Renal cortex interstitium (tissue), 11 donors: ENCODE data around the gene LRRC1. TPM values are rescaled to one million over a fixed set of nuclear protein-coding genes. Genes with fewer than 3 reads are reported as not detected.
"Not testable (repeated sequence)": the region's sequence is repeated elsewhere in the genome, so short reads cannot be mapped to it uniquely, and the experiment has no call there.

Experiments used
- DNase-seq, 11 donors: peaks; one replicate each; pipeline ENCODE4 v3.0.0-alpha.2; 2013; ENCODE audit warnings: low read depth in 9 of 11, low spot score in 4 of 11; ENCODE audit errors: extremely low read depth in 1 of 11
- polyA plus RNA-seq, 3 donors: library from polyadenylated mRNA; unstranded; fragments of 120-200 nt; gene quantifications; one replicate each; pipeline ENCODE4 v1.2.1, GENCODE V29; 2013; ENCODE audit not compliant: insufficient read length in 3 of 3

Gene LRRC1
- polyA plus RNA-seq, 3 donors = 25.0 to 33.3 (median 27.2) TPM

DNA sequence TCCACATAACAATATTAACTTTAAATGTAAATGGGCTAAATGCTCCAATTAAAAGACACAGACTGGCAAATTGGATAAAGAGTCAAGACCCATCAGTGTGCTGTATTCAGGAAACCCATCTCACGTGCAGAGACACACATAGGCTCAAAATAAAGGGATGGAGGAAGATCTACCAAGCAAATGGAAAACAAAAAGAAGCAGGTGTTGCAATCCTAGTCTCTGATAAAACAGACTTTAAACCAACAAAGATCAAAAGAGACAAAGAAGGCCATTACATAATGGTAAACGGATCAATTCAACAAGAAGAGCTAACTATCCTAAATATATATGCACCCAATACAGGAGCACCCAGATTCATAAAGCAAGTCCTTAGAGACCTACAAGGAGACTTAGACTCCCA, 18.7 kb upstream of the LRRC1 start:
- DNase-seq = not testable (repeated sequence)

- not testable (repeated sequence) for DNase-seq
These were observed 9.8 kb upstream of the LRRC1 start for GRCh38 chr6:53784991-53785390.

DNA sequence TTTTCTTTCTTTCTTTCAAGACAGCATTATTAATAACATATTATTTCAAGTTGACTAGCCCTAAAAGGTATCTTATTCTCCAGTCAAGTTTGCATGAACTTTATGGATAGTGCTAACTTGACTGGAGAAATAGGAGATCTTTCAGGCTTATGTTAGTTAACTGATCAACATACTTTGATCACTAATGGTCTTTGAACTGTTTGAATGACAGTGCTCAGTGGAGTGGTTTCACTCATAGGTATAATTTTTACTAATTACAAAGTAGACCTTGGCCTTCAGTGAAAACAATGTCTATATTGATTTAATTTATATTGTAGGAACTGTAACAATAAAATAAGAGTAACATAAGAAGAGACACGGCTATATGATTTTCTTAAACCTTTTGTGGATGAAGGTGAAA, 8.0 kb upstream of the LRRC1 start:
- no peak for DNase-seq

DNA sequence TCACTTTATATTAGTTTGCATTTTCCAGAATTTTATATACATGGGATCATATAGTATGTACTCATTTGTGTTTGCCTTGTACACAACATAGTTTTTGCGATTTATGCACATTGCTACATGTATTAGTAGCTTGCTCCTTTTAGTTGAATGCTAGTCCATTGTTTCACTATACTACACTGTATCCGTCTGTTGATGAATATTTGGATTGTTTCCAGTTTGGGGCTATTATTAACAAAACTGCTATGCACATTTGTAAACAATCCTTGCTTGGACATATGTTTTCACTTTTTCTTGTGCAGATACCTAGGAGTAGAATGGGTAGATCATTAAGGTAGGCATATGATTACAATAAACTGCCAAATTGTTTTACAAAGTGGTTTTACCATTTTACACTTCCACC, 3.9 kb upstream of the LRRC1 start:
- DNase-seq = no peak

- no peak for DNase-seq
These were observed 2.8 kb upstream of the LRRC1 start for GRCh38 chr6:53792016-53792415.

GRCh38 chr6:53792973-53793317, 1.9 kb upstream of the LRRC1 start:
- DNase-seq = no peak

DNA sequence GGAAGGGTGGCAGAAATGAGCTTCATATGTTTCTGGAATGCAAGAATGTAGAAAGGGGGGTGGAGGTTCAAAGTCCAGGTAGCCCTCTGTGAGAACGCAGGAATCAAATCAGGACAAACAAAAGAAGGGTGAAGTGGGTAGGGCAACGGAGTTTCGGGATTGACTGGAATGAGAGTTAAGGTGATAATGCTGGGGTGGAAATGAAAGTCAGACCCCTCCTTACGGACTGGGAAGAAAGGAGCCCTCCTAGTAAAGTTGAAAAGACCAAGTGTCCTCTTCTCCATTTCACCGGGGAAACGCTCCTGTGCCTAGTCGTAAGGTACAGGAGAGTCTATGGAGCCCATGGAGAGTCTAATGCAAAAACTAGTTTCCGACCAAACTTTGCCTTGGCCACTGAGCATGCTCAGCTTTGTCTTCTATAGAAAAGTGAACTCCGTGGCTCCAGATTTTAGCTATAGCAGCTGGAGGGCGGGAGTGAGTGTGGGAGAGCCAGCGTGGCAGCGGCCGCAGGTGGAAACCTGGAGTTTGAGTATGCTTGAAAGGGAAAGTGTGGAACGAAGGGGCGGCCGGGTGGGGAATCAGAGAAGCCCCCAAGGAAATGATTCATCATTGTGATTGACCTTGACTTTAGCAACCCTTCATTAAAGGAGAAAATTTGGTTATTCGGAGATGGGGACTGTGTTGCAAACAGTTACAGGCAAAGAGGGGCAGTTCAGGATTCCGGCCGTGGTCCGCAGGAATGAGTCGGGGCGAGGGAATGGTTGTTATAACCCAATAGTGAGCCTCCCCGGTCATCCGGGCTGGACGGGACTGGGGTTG, 1.3 kb upstream of the LRRC1 start:
- DNase-seq = peak; percentile 52 to 82 (median 66)

DNA sequence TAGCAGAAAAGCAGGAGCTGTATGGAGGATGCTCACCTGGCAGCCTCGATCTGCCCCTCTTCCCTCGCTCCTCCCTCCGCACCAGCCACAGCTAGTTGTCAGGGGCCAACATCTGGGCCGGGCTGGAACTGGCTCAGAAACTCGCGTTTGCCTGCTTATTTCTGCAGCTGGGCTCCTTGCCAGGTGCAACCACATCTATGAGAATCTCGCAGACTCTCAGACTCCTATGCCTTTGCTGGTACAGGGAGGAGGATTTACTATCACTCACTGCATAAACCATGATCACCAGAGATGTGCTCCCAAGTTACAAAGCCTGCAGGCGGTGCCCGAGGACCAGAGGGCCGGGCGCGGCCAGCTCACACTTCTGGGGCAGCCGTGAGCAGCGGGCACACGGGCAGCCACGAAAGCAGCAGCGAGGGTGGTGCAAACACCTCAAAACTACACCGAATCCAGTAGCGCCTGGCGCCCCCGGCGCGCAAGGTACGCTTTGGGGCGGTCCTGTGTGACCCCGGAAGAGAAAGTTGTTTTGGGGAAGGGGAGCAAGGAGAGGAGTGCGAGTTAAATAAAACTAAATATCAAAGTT, 577 bp upstream of the LRRC1 start:
- peak in 7 of 11 donors; percentile 37 to 59 (median 51) for DNase-seq

GRCh38 chr6:53795340-53795701, 516 bp downstream of the LRRC1 start:
- peak in 3 of 11 donors; percentile 13 to 35 (median 20) for DNase-seq

DNA sequence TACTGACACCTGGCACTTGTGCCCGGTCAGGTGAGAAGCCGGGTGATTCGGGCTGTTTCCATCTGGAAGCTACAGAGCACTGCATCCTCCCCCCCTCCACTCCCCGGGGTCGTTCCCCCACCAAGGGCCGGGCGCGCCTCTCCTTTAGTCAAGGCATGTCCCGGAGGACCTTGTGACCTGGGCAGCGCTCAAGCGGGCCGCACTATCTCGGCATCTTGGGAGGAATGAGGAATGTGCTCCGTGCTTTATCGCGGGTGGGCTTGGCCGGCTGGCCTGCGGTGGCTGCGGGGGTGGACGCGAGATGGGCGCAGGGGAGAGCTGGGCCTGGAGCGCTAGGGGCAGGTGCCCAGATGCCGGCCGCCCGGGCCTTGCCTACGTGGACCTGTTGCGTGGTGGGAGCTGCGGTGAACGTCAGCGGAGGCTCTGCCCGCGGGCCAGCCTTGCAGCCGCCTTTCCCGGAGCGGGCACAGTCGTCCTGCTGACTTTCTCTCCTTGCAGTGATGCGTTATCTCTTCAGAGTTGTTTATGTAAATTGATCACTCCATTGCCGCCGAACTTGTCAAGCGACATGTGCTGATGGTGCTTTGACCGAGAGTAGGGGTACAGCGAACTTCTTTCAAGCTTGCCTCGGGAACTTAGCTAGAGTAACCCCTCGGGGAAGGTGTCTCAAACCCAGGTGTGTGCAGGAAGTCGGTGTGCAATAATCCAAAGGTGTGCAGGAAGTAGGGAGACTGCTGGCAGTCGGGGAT, 1.1 kb downstream of the LRRC1 start:
- DNase-seq = peak in 4 of 11 donors; percentile 12 to 21 (median 18)

DNA sequence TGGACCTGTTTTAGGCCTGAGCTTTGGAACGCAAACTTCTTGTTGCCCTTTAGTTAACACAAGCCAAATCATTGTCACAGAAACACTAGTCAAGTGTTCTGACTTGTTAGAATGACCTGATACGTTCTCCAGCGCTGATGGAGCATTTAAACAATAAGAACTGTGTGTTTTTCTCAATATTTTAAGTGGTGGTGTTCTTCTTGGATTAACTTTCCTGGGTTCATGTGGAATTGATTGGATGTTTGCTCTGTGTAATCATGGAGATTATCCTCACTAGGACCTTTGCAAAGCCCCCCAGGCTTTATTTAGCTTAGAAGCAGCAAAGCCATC, 1.6 kb downstream of the LRRC1 start:
- no peak for DNase-seq

GRCh38 chr6:53796791-53797190, 2.0 kb downstream of the LRRC1 start:
- no peak for DNase-seq

- DNase-seq = no peak
These were observed 2.5 kb downstream of the LRRC1 start for GRCh38 chr6:53797304-53797703.

- no peak for DNase-seq
These were observed 4.5 kb downstream of the LRRC1 start for GRCh38 chr6:53799340-53799739.

GRCh38 chr6:53801022-53801421, 6.2 kb downstream of the LRRC1 start:
- no peak for DNase-seq

DNA sequence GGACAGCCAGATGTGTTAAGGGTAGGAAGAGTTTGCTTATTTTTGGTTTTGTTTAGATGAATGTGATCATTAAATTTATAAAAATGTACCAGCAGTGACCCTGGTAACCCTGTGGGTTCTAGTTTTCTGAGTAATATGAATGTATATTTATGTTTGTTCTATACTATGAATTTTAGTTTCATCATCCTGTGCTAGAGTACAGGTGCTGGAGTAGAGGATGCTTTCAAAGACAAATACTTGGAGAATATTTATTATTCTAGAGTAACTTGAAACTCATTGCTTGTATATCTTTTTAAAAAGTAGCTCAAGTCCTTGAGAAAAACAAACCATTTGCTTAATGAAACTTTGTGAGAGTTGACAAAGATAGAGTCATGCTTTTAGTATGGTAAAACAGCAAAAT, 7.8 kb downstream of the LRRC1 start:
- DNase-seq = no peak

GRCh38 chr6:53803081-53803860, 8.5 kb downstream of the LRRC1 start:
- DNase-seq = no peak

DNA sequence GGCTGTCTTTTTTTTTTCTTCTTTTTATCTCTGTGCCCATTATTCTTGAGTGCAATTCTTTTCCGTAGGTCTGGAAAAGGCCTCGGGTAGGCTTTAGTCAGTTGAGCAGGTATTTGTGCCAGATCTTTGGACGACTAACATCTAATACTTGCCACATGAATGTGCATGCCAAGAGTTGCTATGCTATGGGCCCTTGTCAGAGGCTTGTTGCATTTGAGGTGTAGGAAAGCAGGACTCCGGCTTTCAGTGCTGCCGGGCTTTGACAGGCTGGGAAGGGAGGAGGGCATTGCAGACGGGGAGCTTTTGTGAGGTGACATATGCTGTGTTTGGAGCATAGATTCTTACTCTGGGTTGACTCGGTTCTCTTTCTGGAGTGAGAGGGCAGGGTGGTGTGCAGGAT, 10.2 kb downstream of the LRRC1 start:
- DNase-seq = no peak

GRCh38 chr6:53805725-53806124, 10.9 kb downstream of the LRRC1 start:
- no peak for DNase-seq

DNA sequence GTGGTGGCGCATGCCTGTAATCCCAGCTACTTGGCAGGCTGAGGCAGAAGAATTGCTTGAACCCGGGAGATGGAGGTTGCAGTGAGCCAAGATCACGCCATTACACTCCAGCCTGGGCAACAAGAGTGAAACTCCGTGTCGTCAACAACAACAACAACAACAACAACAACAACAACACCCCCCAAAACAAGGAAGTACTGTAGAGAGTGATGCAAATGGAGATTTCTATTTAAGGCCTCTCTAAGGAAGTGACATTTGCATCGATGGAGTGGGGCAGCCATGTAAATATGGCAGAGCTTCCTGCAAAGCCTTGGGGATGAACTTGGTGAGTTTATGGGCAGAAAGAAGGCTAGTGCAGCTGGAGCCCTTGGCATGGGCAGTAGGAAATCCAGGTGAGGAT, 12.8 kb downstream of the LRRC1 start:
- not testable (repeated sequence) for DNase-seq
